Measurements from ENCODE around the gene NAP1L4.

Gene NAP1L4

GRCh38 chr11:3011891-3012885, 20.1 kb upstream of the NAP1L4 start:
- TF ChIP-seq SPI1 (IDR thresholded peaks at IDR 0.05; ENCODE audit: low read depth, low read length) (no peak), POU2F2 (IDR thresholded peaks at IDR 0.05; ENCODE audit: low read depth, low read length) (no peak), POLR2A (IDR thresholded peaks at IDR 0.05; ENCODE audit: low read depth, low read length) (no peak), TAF1 (IDR thresholded peaks at IDR 0.05; ENCODE audit: low read depth, low read length) (no peak), PAX5 (IDR thresholded peaks at IDR 0.05; ENCODE audit: insufficient read depth, low read length, severe bottlenecking) (no peak), POLR2AphosphoS5 (IDR thresholded peaks at IDR 0.05; ENCODE audit: low read depth, low read length) (no peak)
- no peak for DNase-seq (ENCODE audit: insufficient read length, low spot score)
- no peak for FAIRE-seq

- DNase-seq (ENCODE audit: insufficient read length, low spot score) (no peak), FAIRE-seq (no peak)
- no peak for TF ChIP-seq POLR2A (IDR thresholded peaks at IDR 0.05; ENCODE audit: low read depth, low read length)
- TF ChIP-seq SPI1 (IDR thresholded peaks at IDR 0.05; ENCODE audit: low read depth, low read length), result no peak
- no peak for TF ChIP-seq POLR2AphosphoS5 (IDR thresholded peaks at IDR 0.05; ENCODE audit: low read depth, low read length)
- TF ChIP-seq PAX5 (IDR thresholded peaks at IDR 0.05; ENCODE audit: insufficient read depth, low read length, severe bottlenecking), result no peak
- no peak for TF ChIP-seq TAF1 (IDR thresholded peaks at IDR 0.05; ENCODE audit: low read depth, low read length)
- no peak for TF ChIP-seq POU2F2 (IDR thresholded peaks at IDR 0.05; ENCODE audit: low read depth, low read length)
These were observed 18.6 kb upstream of the NAP1L4 start for GRCh38 chr11:3010521-3011275.

GRCh38 chr11:3010004-3010403, 17.9 kb upstream of the NAP1L4 start:
- DNase-seq (ENCODE audit: insufficient read length, low spot score) (no peak), FAIRE-seq (no peak)
- no peak for TF ChIP-seq SPI1 (IDR thresholded peaks at IDR 0.05; ENCODE audit: low read depth, low read length)
- TF ChIP-seq POLR2AphosphoS5 (IDR thresholded peaks at IDR 0.05; ENCODE audit: low read depth, low read length), result no peak
- TF ChIP-seq POU2F2 (IDR thresholded peaks at IDR 0.05; ENCODE audit: low read depth, low read length), result no peak
- TF ChIP-seq PAX5 (IDR thresholded peaks at IDR 0.05; ENCODE audit: insufficient read depth, low read length, severe bottlenecking), result no peak

GRCh38 chr11:3009481-3009880, 17.4 kb upstream of the NAP1L4 start:
- no peak for FAIRE-seq
- TF ChIP-seq POLR2AphosphoS5 (IDR thresholded peaks at IDR 0.05; ENCODE audit: low read depth, low read length), result no peak
- TF ChIP-seq POU2F2 (IDR thresholded peaks at IDR 0.05; ENCODE audit: low read depth, low read length), result no peak
- TF ChIP-seq PAX5 (IDR thresholded peaks at IDR 0.05; ENCODE audit: insufficient read depth, low read length, severe bottlenecking), result no peak
- TF ChIP-seq SPI1 (IDR thresholded peaks at IDR 0.05; ENCODE audit: low read depth, low read length), result no peak
- TF ChIP-seq POLR2A (IDR thresholded peaks at IDR 0.05; ENCODE audit: low read depth, low read length), result no peak
- TF ChIP-seq TAF1 (IDR thresholded peaks at IDR 0.05; ENCODE audit: low read depth, low read length), result no peak
- no peak for DNase-seq (ENCODE audit: insufficient read length, low spot score)

- DNase-seq (ENCODE audit: insufficient read length, low spot score), result no peak
- no peak for TF ChIP-seq PAX5 (IDR thresholded peaks at IDR 0.05; ENCODE audit: insufficient read depth, low read length, severe bottlenecking)
- no peak for TF ChIP-seq SPI1 (IDR thresholded peaks at IDR 0.05; ENCODE audit: low read depth, low read length)
- no peak for TF ChIP-seq TAF1 (IDR thresholded peaks at IDR 0.05; ENCODE audit: low read depth, low read length)
- TF ChIP-seq POU2F2 (IDR thresholded peaks at IDR 0.05; ENCODE audit: low read depth, low read length), result no peak
- no peak for TF ChIP-seq POLR2A (IDR thresholded peaks at IDR 0.05; ENCODE audit: low read depth, low read length)
- no peak for TF ChIP-seq POLR2AphosphoS5 (IDR thresholded peaks at IDR 0.05; ENCODE audit: low read depth, low read length)
- FAIRE-seq, result no peak
These were observed 16.7 kb upstream of the NAP1L4 start for GRCh38 chr11:3008746-3009336.

- TF ChIP-seq POU2F2 (IDR thresholded peaks at IDR 0.05; ENCODE audit: low read depth, low read length) (no peak), SPI1 (IDR thresholded peaks at IDR 0.05; ENCODE audit: low read depth, low read length) (no peak), POLR2A (IDR thresholded peaks at IDR 0.05; ENCODE audit: low read depth, low read length) (no peak), PAX5 (IDR thresholded peaks at IDR 0.05; ENCODE audit: insufficient read depth, low read length, severe bottlenecking) (no peak), POLR2AphosphoS5 (IDR thresholded peaks at IDR 0.05; ENCODE audit: low read depth, low read length) (no peak), TAF1 (IDR thresholded peaks at IDR 0.05; ENCODE audit: low read depth, low read length) (no peak)
- DNase-seq (ENCODE audit: insufficient read length, low spot score) (no peak), FAIRE-seq (no peak)
These were observed 15.4 kb upstream of the NAP1L4 start for GRCh38 chr11:3007404-3008010.

- DNase-seq (ENCODE audit: insufficient read length, low spot score), result no peak
- TF ChIP-seq POU2F2 (IDR thresholded peaks at IDR 0.05; ENCODE audit: low read depth, low read length), result no peak
- no peak for TF ChIP-seq SPI1 (IDR thresholded peaks at IDR 0.05; ENCODE audit: low read depth, low read length)
- TF ChIP-seq TAF1 (IDR thresholded peaks at IDR 0.05; ENCODE audit: low read depth, low read length), result no peak
- TF ChIP-seq POLR2AphosphoS5 (IDR thresholded peaks at IDR 0.05; ENCODE audit: low read depth, low read length), result no peak
- TF ChIP-seq PAX5 (IDR thresholded peaks at IDR 0.05; ENCODE audit: insufficient read depth, low read length, severe bottlenecking), result no peak
- no peak for TF ChIP-seq POLR2A (IDR thresholded peaks at IDR 0.05; ENCODE audit: low read depth, low read length)
- no peak for FAIRE-seq
These were observed 14.6 kb upstream of the NAP1L4 start for GRCh38 chr11:3006505-3007260.

- FAIRE-seq (no peak), DNase-seq (ENCODE audit: insufficient read length, low spot score) (no peak)
- TF ChIP-seq SPI1 (IDR thresholded peaks at IDR 0.05; ENCODE audit: low read depth, low read length) (no peak), POLR2A (IDR thresholded peaks at IDR 0.05; ENCODE audit: low read depth, low read length) (no peak), PAX5 (IDR thresholded peaks at IDR 0.05; ENCODE audit: insufficient read depth, low read length, severe bottlenecking) (no peak), POLR2AphosphoS5 (IDR thresholded peaks at IDR 0.05; ENCODE audit: low read depth, low read length) (no peak), POU2F2 (IDR thresholded peaks at IDR 0.05; ENCODE audit: low read depth, low read length) (no peak), TAF1 (IDR thresholded peaks at IDR 0.05; ENCODE audit: low read depth, low read length) (no peak)
These were observed 12.4 kb upstream of the NAP1L4 start for GRCh38 chr11:3004481-3004880.
